Ovary (tissue), 9 donors: Measurements from ENCODE around the gene CST7. TPM values are rescaled to one million over a fixed set of nuclear protein-coding genes. Genes with fewer than 3 reads are reported as not detected.

Experiments
- DNase-seq, 5 donors: peaks; one replicate each; pipeline ENCODE4 v3.0.0-alpha.2; 2019 to 2020
- H3K27ac ChIP-seq, 2 donors: fragments of 200-600 bp; one replicate each; pipeline versions ENCODE4 v1.5.1 to v1.8.0; 2019 to 2022
- H3K27me3 ChIP-seq: fragments of 200-600 bp; one replicate; pipeline ENCODE4 v1.8.0; 2022
- H3K36me3 ChIP-seq: fragments of 200-600 bp; sonication (generic); one replicate; pipeline ENCODE4 v1.5.1; 2019
- H3K4me1 ChIP-seq: one replicate; pipeline ENCODE4 v1.8.1; 2013; ENCODE audit warnings: mild to moderate bottlenecking, moderate library complexity; ENCODE audit not compliant: insufficient read depth
- H3K4me3 ChIP-seq: fragments of 200-600 bp; sonication (generic); one replicate; pipeline ENCODE4 v1.5.1; 2017
- H3K9me3 ChIP-seq, 2 donors: fragments of 200-600 bp in 1 of 2; sonication (generic) in 1 of 2; one replicate each; pipeline versions ENCODE4 v1.5.1 to v1.8.1; 2013 to 2019; ENCODE audit warnings: mild to moderate bottlenecking in 1 of 2, moderate library complexity in 1 of 2
- EP300 ChIP-seq: sonication (generic); formaldehyde crosslinking; IDR thresholded peaks from one replicate; pipeline ENCODE4 v1.6.1; 2017; ENCODE audit warnings: antibody characterized with exemption
- POLR2A ChIP-seq: fragments of 450-650 bp; IDR thresholded peaks from one replicate; pipeline ENCODE4 v1.6.1; 2017; ENCODE audit warnings: antibody characterized with exemption, mild to moderate bottlenecking, moderate library complexity
- WGBS, 3 donors: extraction: QIAGEN DNeasy Blood & Tissue Kit in 1 of 3; methylation state at CpG; one replicate each; pipeline versions ENCODE4 v1.1.5 to v1.1.7; 2013 to 2017; 5-methylcytosine and 5-hydroxymethylcytosine counted together
- intact Hi-C, 4 donors: fragments of 100-400 bp; cut with DNase I; formaldehyde crosslinking; loops; one replicate each; pipeline versions ENCODE4 v1.11.0 to v1.15.1; 2022 to 2023
- polyA plus RNA-seq, 2 donors: library from polyadenylated mRNA; stranded (reverse); fragments of 200-250 nt in 1 of 2; fragments of 350-450 nt in 1 of 2; fragmentation: Illumina TruSeq in 1 of 2; extraction: RNeasy Lipid Tissue Mini Kit (QIAGEN cat#74804) in 1 of 2; gene quantifications; one replicate each; pipeline ENCODE4 v1.2.3, GENCODE V29; 2013 to 2014
- total RNA-seq, 7 donors: library from RNA; depleted of rRNA in 2 of 7; stranded (reverse); fragments of >200 nt in 2 of 7; fragmentation: NEBNext Ultra II Directional in 3 of 7; extraction: Animal tissue kit (Norgen Biotek cat#: 25700) in 3 of 7; gene quantifications; one replicate each; pipeline versions ENCODE4 v1.1.0 to v1.2.4, GENCODE V29; 2016 to 2023
- TF ChIP-seq, protein P1 (sequence below), 3 donors: fragments of 450-650 bp in 2 of 3; fragments of 200-600 bp in 1 of 3; IDR thresholded peaks; one replicate each; pipeline versions ENCODE4 v1.5.1 to v1.8.0; 2016 to 2022; ENCODE audit warnings: antibody characterized with exemption in 3 of 3, mild to moderate bottlenecking in 1 of 3
- donor health status: DM: no; HTN: no; CAD: no; lungs with moderate emphysema.
- donor health status: DM: no; HTN: no; CAD: no.
- donor health status: Bipolar disorder and iron deficiency.
- donor health status: DM: yes; HTN: yes; CAD: no.
- donor health status: DM: no; HTN: no; CAD: no.
- donor health status: DM: yes; HTN: yes; CAD: no.

CST7 gene
- total and polyA plus RNA-seq, 9 donors, result 0.48 to 5.9 (median 1.1) TPM; not detected in 1

DNA sequence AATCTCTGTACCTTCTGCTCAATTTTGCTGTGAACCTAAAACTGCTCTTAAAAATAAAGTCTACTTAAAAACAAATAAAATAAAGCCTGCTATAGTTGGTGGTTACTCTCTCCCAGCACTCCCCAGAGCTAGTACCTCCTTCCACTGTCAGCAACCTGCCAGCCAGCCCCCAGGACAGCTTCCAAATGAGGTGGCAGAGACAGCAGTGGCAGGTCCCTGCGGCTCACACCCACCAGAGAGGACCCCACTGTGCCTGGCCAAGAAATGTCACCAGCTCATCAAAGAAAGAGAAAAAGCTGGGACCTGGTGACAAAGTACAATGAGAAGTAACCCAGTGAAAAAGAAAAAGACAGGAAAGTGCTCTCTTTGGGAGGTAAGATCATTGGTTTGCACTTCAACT, 28.3 kb downstream of the CST7 start:
- Histone ChIP-seq H3K4me3 (no peak overlapping the region), H3K9me3 (no peaks in the 10 kb centered on the region), H3K4me1 (no peaks in the 10 kb centered on the region), H3K27ac (no peak overlapping the region), H3K27me3 (no peaks in the 10 kb centered on the region), H3K36me3 (no peaks in the 10 kb centered on the region)
- no peak for DNase-seq
- TF ChIP-seq POLR2A (no peak), EP300 (no peak)
- TF ChIP-seq, protein P1, sequence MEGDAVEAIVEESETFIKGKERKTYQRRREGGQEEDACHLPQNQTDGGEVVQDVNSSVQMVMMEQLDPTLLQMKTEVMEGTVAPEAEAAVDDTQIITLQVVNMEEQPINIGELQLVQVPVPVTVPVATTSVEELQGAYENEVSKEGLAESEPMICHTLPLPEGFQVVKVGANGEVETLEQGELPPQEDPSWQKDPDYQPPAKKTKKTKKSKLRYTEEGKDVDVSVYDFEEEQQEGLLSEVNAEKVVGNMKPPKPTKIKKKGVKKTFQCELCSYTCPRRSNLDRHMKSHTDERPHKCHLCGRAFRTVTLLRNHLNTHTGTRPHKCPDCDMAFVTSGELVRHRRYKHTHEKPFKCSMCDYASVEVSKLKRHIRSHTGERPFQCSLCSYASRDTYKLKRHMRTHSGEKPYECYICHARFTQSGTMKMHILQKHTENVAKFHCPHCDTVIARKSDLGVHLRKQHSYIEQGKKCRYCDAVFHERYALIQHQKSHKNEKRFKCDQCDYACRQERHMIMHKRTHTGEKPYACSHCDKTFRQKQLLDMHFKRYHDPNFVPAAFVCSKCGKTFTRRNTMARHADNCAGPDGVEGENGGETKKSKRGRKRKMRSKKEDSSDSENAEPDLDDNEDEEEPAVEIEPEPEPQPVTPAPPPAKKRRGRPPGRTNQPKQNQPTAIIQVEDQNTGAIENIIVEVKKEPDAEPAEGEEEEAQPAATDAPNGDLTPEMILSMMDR (IDR thresholded peaks at IDR 0.05), result no peak
- intact Hi-C loops, result no loop called here
- 92 to 97% (median 93%) methylated on average over 1 of the region's 1 CpG for WGBS, 3 donors

DNA sequence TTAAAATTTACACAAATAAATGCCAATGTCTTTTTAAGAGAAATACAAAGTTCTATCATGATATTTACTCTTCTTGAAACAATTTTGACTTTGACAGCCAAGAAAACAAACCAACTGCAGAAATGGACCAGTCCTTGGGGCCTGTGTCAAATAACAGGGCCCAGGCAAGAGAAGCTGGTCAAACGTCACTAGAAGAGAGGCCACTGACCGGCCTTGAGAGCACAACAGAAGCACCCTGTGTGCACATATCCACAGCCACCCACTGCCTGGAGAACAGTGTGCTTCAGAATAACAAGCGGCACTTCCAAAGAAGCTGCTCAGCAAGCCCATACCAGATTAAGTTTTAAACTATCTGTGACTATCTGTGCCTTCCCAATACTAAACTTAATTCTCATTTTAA, 28.7 kb downstream of the CST7 start:
- Histone ChIP-seq H3K27ac (no peak overlapping the region), H3K4me1 (no peaks in the 10 kb centered on the region), H3K27me3 (no peaks in the 10 kb centered on the region), H3K9me3 (no peaks in the 10 kb centered on the region), H3K4me3 (no peak overlapping the region), H3K36me3 (no peaks in the 10 kb centered on the region)
- WGBS, 3 donors, result 72 to 81% (median 80%) methylated on average over 3 of the region's 3 CpGs
- no peak for DNase-seq
- TF ChIP-seq, protein P1 (IDR thresholded peaks at IDR 0.05), result no peak
- TF ChIP-seq EP300, result no peak
- TF ChIP-seq POLR2A, result no peak
- intact Hi-C loops, result no loop called here

DNA sequence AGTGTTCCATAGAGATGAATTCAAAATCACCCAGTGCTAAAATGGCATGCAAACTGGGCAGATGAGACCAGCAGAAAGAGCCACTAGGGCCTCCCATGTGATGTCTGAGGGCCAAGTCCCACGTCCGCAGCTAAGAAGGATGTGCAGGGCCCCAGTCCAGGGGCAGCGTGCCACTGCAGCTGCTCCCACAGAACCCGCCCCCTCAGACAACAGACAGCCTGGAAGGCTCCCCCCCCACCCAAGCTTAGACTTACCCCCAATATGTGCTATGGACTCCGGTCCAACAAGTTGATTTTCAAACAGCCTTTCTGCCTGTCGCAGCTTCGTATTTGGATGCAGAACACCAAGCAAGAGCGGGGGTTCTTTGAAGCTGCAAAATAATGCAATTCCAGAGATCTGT, 29.4 kb downstream of the CST7 start:
- no peaks in the 10 kb centered on the region for H3K9me3 ChIP-seq
- TF ChIP-seq POLR2A, result no peak
- TF ChIP-seq EP300, result no peak
- TF ChIP-seq, protein P1 (IDR thresholded peaks at IDR 0.05), result no peak
- no peak overlapping the region for H3K4me3 ChIP-seq
- WGBS, 3 donors, result 71 to 84% (median 77%) methylated on average over 8 of the region's 8 CpGs
- DNase-seq, result no peak
- no peaks in the 10 kb centered on the region for H3K36me3 ChIP-seq
- no peak overlapping the region for H3K27ac ChIP-seq
- no peaks in the 10 kb centered on the region for H3K4me1 ChIP-seq
- H3K27me3 ChIP-seq, result no peaks in the 10 kb centered on the region
- intact Hi-C loops, result no loop called here

DNA sequence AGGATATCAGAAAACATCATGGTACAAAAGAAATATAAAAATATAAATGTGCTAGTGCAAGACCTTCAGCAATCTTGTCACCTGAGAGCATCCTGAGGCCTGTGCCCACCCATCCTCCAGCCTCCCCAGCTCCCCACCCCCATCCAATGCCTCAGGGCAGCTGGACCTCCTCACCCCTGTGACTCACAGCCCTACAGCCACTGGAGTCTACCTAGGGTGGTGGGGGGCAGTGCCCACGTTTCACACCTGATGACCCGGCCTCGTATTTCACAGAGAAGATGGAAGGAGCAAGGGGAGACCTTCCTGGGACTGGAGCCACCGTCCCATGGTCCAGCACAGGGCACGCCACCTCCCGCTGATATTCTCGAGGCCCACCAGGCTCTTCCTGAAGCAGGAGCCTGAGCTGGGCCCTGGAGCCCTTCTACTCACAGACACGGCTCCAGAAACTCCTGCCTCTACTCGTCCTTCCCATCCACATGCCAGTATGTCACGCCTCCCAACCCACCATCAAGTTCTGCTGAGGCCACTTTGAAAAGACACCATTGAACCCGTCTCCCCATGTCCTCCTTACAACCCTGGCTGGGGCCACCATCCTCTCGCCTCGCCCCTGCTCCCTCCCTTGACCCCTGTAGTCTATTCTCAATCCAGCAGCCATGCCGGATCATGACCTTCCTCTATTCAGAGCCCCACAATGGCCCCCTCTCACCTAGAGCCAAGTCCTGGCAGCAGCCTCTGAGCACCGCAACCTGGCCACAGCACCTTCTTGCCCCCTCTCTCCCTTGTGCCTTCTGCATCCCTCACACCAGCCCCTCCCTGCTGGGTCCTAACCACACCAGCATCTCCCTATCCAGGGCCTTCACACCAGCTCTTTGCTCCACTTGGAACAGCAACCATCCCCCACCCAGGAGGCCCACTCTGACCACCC, 30.2 kb downstream of the CST7 start:
- 94 to 96% (median 96%) methylated on average over 15 of the region's 15 CpGs for WGBS, 3 donors
- no peaks in the 10 kb centered on the region for H3K9me3 ChIP-seq
- no peak for DNase-seq
- no peak overlapping the region for H3K4me3 ChIP-seq
- no peaks in the 10 kb centered on the region for H3K4me1 ChIP-seq
- intact Hi-C loops, result no loop called here
- no peaks in the 10 kb centered on the region for H3K36me3 ChIP-seq
- TF ChIP-seq POLR2A, result no peak
- no peak for TF ChIP-seq EP300
- TF ChIP-seq, protein P1 (IDR thresholded peaks at IDR 0.05), result no peak
- H3K27me3 ChIP-seq, result no peaks in the 10 kb centered on the region
- no peak overlapping the region for H3K27ac ChIP-seq
